RCC 7860 (cell line): Measurements from ENCODE around the gene B4GALT4.
"Not testable (repeated sequence)": the region's sequence is repeated elsewhere in the genome, so short reads cannot be mapped to it uniquely, and the experiment has no call there.

ENCODE experiments used
- DNase-seq: peaks from one replicate; pipeline ENCODE4 v3.0.0-alpha.2; 2015; ENCODE audit warnings: low spot score
- FAIRE-seq: peaks from 2 replicates; lab custom pipeline; 2012; peaks lifted over from hg19 to GRCh38; lab: Jason Lieb, UNC

Gene B4GALT4

GRCh38 chr3:119206611-119207511 is 33.8 kb downstream of the B4GALT4 start:
- DNase-seq (no peak), FAIRE-seq (no peak)

GRCh38 chr3:119205685-119206084 is 35.0 kb downstream of the B4GALT4 start:
- DNase-seq (no peak), FAIRE-seq (no peak)

- no peak for DNase-seq
- no peak for FAIRE-seq
Observed at GRCh38 chr3:119205209-119205608, 35.5 kb downstream of the B4GALT4 start.

- FAIRE-seq: no peak
- DNase-seq: peak; percentile 62
Observed at GRCh38 chr3:119195911-119196310, 44.8 kb downstream of the B4GALT4 start.

GRCh38 chr3:119195151-119195476 is 45.6 kb downstream of the B4GALT4 start:
- DNase-seq: no peak
- no peak for FAIRE-seq

- DNase-seq: no peak
- no peak for FAIRE-seq
Observed at GRCh38 chr3:119194237-119195150, 46.2 kb downstream of the B4GALT4 start.

- FAIRE-seq (no peak), DNase-seq (no peak)
Observed at GRCh38 chr3:119191800-119192199, 48.9 kb downstream of the B4GALT4 start.

GRCh38 chr3:119187266-119187665 is 53.4 kb downstream of the B4GALT4 start:
- FAIRE-seq (no peak), DNase-seq (no peak)

GRCh38 chr3:119184796-119185570 is 55.7 kb downstream of the B4GALT4 start:
- DNase-seq (peak; percentile 78), FAIRE-seq (peak; percentile 82)

GRCh38 chr3:119184111-119184510 is 56.6 kb downstream of the B4GALT4 start:
- FAIRE-seq (no peak), DNase-seq (no peak)

GRCh38 chr3:119181765-119182164 is 58.9 kb downstream of the B4GALT4 start:
- no peak for FAIRE-seq
- DNase-seq: no peak

- DNase-seq: no peak
Observed at GRCh38 chr3:119177321-119177720, 63.4 kb downstream of the B4GALT4 start.

GRCh38 chr3:119176778-119177177 is 63.9 kb downstream of the B4GALT4 start:
- FAIRE-seq (no peak), DNase-seq (no peak)

More at GRCh38 chr3:119177321-119177720, 63.4 kb downstream of the B4GALT4 start:
- FAIRE-seq: no peak

- DNase-seq (no peak), FAIRE-seq (peak; percentile 35)
Observed at GRCh38 chr3:119175872-119176756, 64.6 kb downstream of the B4GALT4 start.

GRCh38 chr3:119173325-119173724 is 67.4 kb downstream of the B4GALT4 start, which contains the start of gene UPK1B:
Gene UPK1B (plus strand): TSS chr3:119173598. CDS start chr3:119186742, 13,144 bp downstream.
- DNase-seq: peak; percentile 49
- FAIRE-seq: no peak

GRCh38 chr3:119170821-119171220 is 69.9 kb downstream of the B4GALT4 start:
- no peak for DNase-seq
- no peak for FAIRE-seq

GRCh38 chr3:119164745-119165144 is 75.9 kb downstream of the B4GALT4 start:
- not testable (repeated sequence) for DNase-seq, FAIRE-seq
